GM18951 (cell line): ENCODE results near the gene C3orf38.

Experiments
- POLR2A ChIP-seq: IDR thresholded peaks from 4 replicates; pipeline ENCODE4 v1.6.1; 2011; ENCODE audit warnings: mild to moderate bottlenecking; ENCODE audit not compliant: insufficient read length, insufficient read depth; ENCODE audit errors: extremely low read depth
- in situ Hi-C: fragments of 300-500 bp; cut with MboI; formaldehyde crosslinking; loops from one replicate; pipeline ENCODE4 v1.12.0; 2022; ENCODE audit warnings: low sequenced_read_pairs, mixed read lengths, inconsistent platforms; ENCODE audit not compliant: unreplicated experiment

C3orf38 gene

DNA sequence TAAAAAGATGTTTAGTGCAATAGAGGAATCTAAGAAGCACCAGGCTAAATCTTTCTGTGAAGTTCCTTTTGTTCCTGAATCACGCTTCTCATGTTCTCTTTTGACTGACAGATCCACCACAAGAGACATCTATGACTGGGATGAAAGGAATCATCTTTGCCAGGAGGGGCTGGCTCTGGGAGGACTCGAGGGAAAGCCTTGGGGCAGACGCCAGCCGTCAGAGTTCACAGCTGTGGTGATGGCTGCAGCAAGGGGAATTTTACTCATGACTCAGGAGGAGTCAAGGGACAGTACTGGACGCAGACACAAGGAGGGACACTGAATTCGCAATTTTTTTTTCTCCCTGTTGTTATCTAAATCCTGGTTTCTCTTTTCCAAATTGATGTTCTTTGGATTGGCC is 38.7 kb downstream of the C3orf38 start:
- no peak for TF ChIP-seq POLR2A
- in situ Hi-C loops, result no loop called here

DNA sequence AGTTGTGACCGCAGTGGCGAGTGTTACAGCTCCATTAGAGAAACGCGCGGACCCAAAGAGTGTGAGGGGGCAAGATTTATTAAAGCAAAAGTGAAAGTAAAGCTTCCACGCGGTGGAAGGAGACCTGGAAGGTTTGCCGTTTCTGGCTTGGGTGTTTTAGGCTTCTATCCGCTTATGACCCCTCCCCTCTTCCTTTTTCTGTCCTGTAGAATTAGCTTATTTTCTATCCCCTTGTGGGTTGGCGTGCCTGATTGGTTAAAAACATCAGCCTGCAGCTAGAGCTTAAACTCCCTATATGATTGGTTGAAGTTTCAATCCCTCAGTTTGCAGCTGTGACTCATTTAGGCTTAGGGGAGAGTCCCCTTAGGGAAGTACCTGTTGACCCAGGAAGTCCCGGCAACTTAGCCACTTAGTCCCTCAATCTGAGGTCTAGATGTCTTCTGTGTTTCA is 39.6 kb downstream of the C3orf38 start:
- in situ Hi-C loops, result no loop called here
- TF ChIP-seq POLR2A, result no peak

DNA sequence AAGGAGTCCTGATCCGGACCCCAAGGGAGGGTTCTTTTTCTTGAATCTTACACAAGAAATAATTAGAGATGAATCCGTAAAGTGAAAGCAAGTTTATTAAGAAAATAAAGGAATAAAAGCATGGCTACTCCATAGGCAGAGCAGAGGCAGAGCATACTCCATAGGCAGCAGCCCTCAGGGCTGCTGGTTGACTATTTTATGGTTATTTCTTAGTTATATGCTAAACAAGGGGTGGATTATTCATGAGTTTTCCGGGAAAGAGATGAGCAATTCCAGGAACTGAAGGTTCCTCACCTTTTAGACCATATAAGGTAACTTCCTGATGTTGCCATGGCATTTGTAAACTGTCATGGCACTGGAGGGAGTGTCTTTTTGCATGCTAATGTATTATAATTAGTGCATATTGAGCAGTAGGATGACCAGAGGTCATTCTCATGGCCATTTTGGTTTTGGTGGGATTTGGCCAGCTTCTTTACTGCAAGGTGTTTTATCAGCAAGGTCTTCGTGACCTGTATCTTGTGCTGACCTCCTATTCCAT is 42.2 kb downstream of the C3orf38 start:
- in situ Hi-C loops, result no loop called here
- TF ChIP-seq POLR2A, result no peak

DNA sequence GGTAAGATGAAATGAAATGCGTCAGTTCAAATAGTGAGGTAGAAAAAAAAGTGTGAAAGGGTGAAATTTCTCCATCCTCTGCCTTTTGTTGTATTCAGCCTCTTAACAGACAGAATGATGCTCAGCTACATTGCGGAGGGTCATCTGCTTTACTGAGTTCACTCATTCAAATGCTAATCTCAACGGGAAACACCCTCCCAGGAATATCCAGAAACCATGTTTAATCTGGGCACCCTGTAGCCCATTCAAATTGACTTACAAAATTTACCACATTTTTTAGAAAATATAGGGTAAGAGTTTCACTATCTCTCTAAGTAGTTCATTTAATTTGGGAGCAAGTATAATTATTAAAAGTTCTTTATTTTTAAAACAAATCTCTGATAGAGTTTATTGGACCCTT is 42.9 kb downstream of the C3orf38 start:
- in situ Hi-C loops, result no loop called here
- TF ChIP-seq POLR2A, result no peak

DNA sequence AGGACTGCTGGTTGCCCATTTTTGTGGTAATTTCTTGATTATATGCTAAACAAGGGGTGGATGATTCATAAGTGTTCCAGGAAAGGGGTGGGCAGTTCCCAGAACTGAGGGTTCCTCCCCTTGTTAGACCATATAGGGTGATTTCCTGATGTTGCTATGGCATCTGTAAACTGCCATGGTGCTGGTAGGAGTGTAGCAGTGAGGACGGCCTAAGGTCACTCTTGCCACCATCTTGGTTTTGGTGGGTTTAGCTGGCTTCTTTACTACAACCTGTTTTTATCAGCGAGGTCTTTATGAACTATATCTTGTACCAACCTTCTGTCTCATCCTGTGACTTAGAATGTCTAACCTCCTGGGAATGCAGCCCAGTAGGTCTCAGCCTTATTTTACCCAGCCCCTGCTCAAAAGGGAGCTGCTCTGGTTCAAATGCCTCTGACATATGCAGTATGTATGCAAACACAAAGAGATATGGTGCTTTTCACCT is 46.2 kb downstream of the C3orf38 start:
- in situ Hi-C loops, result no loop called here
- TF ChIP-seq POLR2A, result no peak

DNA sequence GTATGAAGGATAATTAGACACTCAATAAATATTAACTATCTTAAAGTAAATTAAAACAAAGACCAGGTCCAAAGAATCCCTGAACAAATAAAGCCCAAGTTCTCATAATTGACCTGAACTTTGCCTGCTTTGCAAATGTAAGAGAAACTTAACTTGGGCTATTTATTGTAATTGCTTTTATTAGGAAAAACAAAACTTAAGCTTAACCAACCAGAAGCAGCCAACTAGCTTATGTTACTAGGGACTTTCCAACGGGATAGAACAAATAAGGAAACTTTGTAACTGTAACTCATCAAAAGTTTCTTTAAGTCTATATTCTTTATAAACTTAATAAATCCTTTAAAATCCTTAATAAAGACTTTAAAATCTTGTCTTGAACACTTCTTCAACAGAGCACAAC is 48.4 kb downstream of the C3orf38 start:
- in situ Hi-C loops, result no loop called here
- no peak for TF ChIP-seq POLR2A

DNA sequence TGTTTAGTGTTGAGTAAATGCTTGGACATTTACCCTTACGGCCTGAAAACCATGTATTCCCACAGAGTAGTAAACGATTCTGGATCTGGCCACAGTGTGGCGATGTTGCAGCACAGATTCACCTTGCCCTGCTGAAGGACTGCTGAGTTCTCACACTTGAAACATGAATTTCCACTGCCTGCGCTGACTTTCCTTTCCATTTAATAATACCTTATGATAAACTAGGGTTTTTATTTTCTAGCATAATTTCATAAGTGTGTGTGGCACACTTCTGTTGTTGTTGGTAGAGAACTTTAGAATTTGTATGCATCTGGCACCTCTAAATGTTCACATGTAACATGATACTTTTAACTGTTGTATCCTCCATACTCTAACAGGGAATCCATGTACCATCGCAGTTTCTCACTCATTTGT is 53.9 kb downstream of the C3orf38 start:
- in situ Hi-C loops, result loop anchor here (25.0 kb wide), 2 partner anchors 909 to 1984 kb away; partner anchors contain the start of gene EPHA3
- TF ChIP-seq POLR2A, result no peak
